H1 (cell line): ENCODE measurements around the gene RALGAPA1. TPM values are rescaled to one million over a fixed set of nuclear protein-coding genes. Genes with fewer than 3 reads are reported as not detected.

Source experiments
- BACH1 ChIP-seq: IDR thresholded peaks from 2 replicates; pipeline ENCODE4 v1.6.1; 2012; ENCODE audit warnings: low read length, improper control_type of control experiment
- BCL11A ChIP-seq, 2 experiments: IDR thresholded peaks; one replicate each; pipeline ENCODE4 v1.6.1; 2011; ENCODE audit warnings: low read depth in 2 of 2, low read length in 2 of 2, mild to moderate bottlenecking in 2 of 2
- CREB1 ChIP-seq: IDR thresholded peaks from 2 replicates; pipeline ENCODE4 v1.6.1; 2012; ENCODE audit warnings: inconsistent platforms
- POLR2AphosphoS5 ChIP-seq: IDR thresholded peaks from 2 replicates; pipeline ENCODE4 v1.6.1; 2011; ENCODE audit warnings: low read depth, low read length
- USF2 ChIP-seq: IDR thresholded peaks from 2 replicates; pipeline ENCODE4 v1.6.1; 2011; ENCODE audit warnings: low read length, improper control_type of control experiment
- polyA plus RNA-seq, 7 experiments: library from polyadenylated mRNA; depleted of rRNA in 3 of 7; stranded (reverse) in 5 of 7; unstranded in 2 of 7; fragments of >200 nt in 5 of 7; fragments of 200-250 nt in 2 of 7; gene quantifications; 1 replicate in 5 of 7; 2 replicates in 1 of 7; 4 replicates in 1 of 7; pipeline versions ENCODE4 v1.2.1 to v1.2.3, GENCODE V29; 2011 to 2013; ENCODE audit warnings: missing spikeins in 2 of 7, mixed read lengths in 2 of 7
- total RNA-seq: library from RNA; stranded (reverse); fragmentation: NEBNext Ultra II Directional; extraction: Animal tissue kit (Norgen Biotek cat#: 25700); gene quantifications from 2 replicates; pipeline ENCODE4 v1.2.1, GENCODE V29; 2021

RALGAPA1 gene
- total and polyA plus RNA-seq, 2 of the 8 experiments (the other 6 are each of a cell fraction or from before 2014, with no cell fraction given) = 4.2 to 26.7 TPM

- TF ChIP-seq USF2 = no peak
- TF ChIP-seq BACH1 = no peak
- TF ChIP-seq POLR2AphosphoS5 = no peak
- TF ChIP-seq BCL11A (IDR thresholded peaks at IDR 0.05; ENCODE audit: low read depth in 2 of 2, low read length in 2 of 2) = no peak
- no peak for TF ChIP-seq CREB1
- TF ChIP-seq, all 59 proteins: peak for 0
Observed at GRCh38 chr14:35504260-35504659, 304.8 kb downstream of the RALGAPA1 start (continued).
